Mucosa of descending colon (tissue), 3 donors: ENCODE measurements around the gene FBN2. TPM values are rescaled to one million over a fixed set of nuclear protein-coding genes. Genes with fewer than 3 reads are reported as not detected.
"Not testable (repeated sequence)": the region's sequence is repeated elsewhere in the genome, so short reads cannot be mapped to it uniquely, and the experiment has no call there.

ENCODE experiments used
- ATAC-seq: fragments of 200-7000 bp; cut with Tn5 transposase; one replicate; pipeline ENCODE4 v1.9.1; 2020; ENCODE audit warnings: mild to moderate bottlenecking, moderate library complexity
- DNase-seq, 3 donors: peaks; one replicate each; pipeline ENCODE4 v3.0.0-alpha.2; 2020
- H3K36me3 ChIP-seq: fragments of 200-600 bp; one replicate; pipeline ENCODE4 v1.8.0; 2021; ENCODE audit warnings: low read depth, mild to moderate bottlenecking
- H3K4me1 ChIP-seq: fragments of 200-600 bp; one replicate; pipeline ENCODE4 v1.8.0; 2021; ENCODE audit warnings: low read depth, mild to moderate bottlenecking
- H3K4me3 ChIP-seq: fragments of 200-600 bp; one replicate; pipeline ENCODE4 v1.8.0; 2021; ENCODE audit warnings: mild to moderate bottlenecking
- H3K9me3 ChIP-seq: fragments of 200-600 bp; one replicate; pipeline ENCODE4 v1.8.0; 2021; ENCODE audit warnings: mild to moderate bottlenecking
- intact Hi-C, 2 donors: fragments of 100-400 bp; cut with DNase I in 1 of 2; cut with micrococcal nuclease in 1 of 2; formaldehyde crosslinking; loops; one replicate each; pipeline versions ENCODE4 v1.11.0 to v1.11.1; 2022; cut with DNase I, micrococcal nuclease
- total RNA-seq, 3 donors: library from RNA; stranded (reverse); fragmentation: NEBNext Ultra II Directional in 2 of 3; extraction: Animal tissue kit (Norgen Biotek cat#: 25700) in 2 of 3; gene quantifications; one replicate each; pipeline versions ENCODE4 v1.2.1 to v1.2.4, GENCODE V29; 2021 to 2023
- TF ChIP-seq, protein P1 (sequence below): fragments of 200-600 bp; IDR thresholded peaks from one replicate; pipeline ENCODE4 v1.8.0; 2022; ENCODE audit warnings: antibody characterized with exemption, mild to moderate bottlenecking
- donor health status: DM: no; HTN: no; CAD: no; lungs with moderate emphysema.
- donor health status: DM: no; HTN: no; CAD: no.
- donor health status: DM: no; HTN: yes; CAD: no.

The FBN2 gene
- total RNA-seq, 3 donors from 2014 or later = 1.0 to 5.8 (median 1.6) TPM

DNA sequence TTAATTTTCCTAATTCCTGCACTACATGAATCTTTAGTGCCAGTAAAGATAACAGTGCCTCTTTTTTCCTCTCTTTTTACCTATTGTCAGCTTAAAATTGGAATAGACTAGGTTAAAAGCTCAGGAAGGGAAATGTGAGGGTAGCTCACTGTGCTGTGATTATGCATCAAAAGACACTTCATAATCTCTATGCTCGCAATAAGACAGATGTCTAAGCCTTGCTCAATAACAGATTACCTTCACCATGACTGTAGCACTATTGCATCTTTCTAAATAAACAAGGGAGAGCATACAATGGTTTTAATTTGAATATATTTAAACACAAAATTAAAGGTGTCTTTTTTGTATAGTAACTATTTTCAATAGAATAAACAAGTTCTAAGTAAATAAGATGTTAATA is 130.1 kb downstream of the FBN2 start:
- TF ChIP-seq, protein P1, sequence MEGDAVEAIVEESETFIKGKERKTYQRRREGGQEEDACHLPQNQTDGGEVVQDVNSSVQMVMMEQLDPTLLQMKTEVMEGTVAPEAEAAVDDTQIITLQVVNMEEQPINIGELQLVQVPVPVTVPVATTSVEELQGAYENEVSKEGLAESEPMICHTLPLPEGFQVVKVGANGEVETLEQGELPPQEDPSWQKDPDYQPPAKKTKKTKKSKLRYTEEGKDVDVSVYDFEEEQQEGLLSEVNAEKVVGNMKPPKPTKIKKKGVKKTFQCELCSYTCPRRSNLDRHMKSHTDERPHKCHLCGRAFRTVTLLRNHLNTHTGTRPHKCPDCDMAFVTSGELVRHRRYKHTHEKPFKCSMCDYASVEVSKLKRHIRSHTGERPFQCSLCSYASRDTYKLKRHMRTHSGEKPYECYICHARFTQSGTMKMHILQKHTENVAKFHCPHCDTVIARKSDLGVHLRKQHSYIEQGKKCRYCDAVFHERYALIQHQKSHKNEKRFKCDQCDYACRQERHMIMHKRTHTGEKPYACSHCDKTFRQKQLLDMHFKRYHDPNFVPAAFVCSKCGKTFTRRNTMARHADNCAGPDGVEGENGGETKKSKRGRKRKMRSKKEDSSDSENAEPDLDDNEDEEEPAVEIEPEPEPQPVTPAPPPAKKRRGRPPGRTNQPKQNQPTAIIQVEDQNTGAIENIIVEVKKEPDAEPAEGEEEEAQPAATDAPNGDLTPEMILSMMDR = no peak
- no peaks in the 10 kb centered on the region for H3K4me1 ChIP-seq
- no peaks in the 10 kb centered on the region for H3K36me3 ChIP-seq
- no peaks in the 10 kb centered on the region for H3K9me3 ChIP-seq
- no peak for DNase-seq
- intact Hi-C loops = no loop called here
- ATAC-seq = no peak
- no peak overlapping the region for H3K4me3 ChIP-seq

- Histone ChIP-seq H3K4me3 (no peak overlapping the region), H3K9me3 (no peaks in the 10 kb centered on the region), H3K4me1 (no peaks in the 10 kb centered on the region), H3K36me3 (no peaks in the 10 kb centered on the region)
- TF ChIP-seq, protein P1 = no peak
- DNase-seq (no peak), ATAC-seq (no peak)
- intact Hi-C loops = no loop called here
Measured at GRCh38 chr5:128406803-128407202, 131.2 kb downstream of the FBN2 start.

DNA sequence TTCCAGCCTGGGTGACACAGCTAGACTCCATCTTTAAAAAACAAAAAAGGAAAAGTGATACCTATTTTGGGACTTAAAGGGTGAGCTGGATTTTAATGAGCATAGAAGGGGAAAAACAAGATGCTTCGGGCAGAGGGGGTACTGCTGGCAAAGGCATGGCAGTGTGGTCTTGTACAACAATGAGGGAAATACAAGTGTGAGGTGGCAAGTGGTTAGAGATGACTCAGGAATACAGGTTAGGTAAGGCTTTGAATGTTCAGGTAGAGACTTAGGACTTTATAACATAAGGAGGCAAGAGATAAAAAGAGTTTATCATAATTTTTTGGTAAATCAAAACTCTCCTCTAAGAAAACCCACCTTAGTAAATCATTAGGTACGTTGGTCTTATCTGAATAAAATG is 132.9 kb downstream of the FBN2 start:
- intact Hi-C loops = no loop called here
- ATAC-seq (no peak), DNase-seq (no peak)
- no peak overlapping the region for H3K4me3 ChIP-seq
- H3K4me1 ChIP-seq = no peaks in the 10 kb centered on the region
- H3K36me3 ChIP-seq = no peaks in the 10 kb centered on the region
- TF ChIP-seq, protein P1 = no peak
- no peaks in the 10 kb centered on the region for H3K9me3 ChIP-seq

DNA sequence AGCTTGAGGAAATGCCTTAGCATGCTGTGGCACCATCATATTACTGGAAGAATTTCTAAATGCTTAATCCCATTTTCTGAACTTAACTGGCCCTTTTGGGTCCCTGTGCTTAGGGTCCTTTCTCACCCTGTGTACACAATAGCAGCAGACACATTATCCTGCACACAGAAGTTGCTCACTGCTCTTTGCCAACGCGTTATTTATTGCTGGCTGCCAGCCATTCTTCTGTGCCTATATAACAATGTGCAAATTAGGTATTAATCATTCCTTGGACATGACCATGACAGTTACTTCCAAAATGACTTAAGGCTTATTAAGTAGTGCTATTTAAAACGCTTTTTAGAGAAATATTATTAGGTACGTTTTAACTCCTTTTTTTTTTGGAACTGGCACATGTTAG is 134.7 kb downstream of the FBN2 start:
- TF ChIP-seq, protein P1 = no peak
- intact Hi-C loops = no loop called here
- H3K36me3 ChIP-seq = no peaks in the 10 kb centered on the region
- H3K4me1 ChIP-seq = no peaks in the 10 kb centered on the region
- H3K9me3 ChIP-seq = no peaks in the 10 kb centered on the region
- DNase-seq (no peak), ATAC-seq (no peak)
- no peak overlapping the region for H3K4me3 ChIP-seq

DNA sequence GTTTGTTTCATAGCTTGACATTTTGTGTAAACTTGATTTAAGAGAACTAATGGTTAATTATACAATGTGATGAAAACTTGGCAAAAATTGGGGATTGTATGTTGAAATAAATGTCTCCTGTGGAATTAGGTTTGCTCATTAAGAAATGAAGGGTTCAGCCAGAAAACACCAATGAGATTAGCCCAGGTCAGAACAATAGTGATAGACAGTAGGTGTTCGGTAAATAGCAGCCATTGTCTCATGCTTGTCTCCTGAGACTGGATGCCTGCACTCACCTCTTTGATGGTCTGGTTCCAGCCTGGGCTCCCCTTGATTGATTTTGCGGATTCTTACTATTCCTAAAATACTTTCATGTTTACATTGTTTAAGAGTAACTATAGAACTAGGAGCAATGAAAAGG is 135.5 kb downstream of the FBN2 start:
- Histone ChIP-seq H3K4me1 (no peaks in the 10 kb centered on the region), H3K9me3 (no peaks in the 10 kb centered on the region), H3K36me3 (no peaks in the 10 kb centered on the region), H3K4me3 (no peak overlapping the region)
- intact Hi-C loops = no loop called here
- DNase-seq (no peak), ATAC-seq (no peak)
- TF ChIP-seq, protein P1 = no peak

DNA sequence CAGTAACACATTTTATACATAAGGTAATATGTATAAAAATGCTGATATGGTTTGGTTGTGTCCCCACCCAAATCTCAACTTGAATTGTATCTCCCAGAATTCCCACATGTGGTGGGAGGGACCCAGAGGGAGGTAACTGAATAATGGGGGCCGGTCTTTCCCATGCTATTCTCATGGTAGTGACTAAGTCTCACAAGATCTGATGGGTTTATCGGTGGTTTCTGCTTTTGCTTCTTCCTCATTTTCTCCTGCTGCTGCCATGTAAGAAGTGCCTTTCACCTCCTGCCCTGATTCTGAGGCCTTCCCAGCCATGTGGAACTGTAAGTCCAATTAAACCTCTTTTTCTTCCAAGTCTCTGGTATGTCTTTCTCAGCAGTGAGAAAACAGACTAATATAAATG is 137.3 kb downstream of the FBN2 start:
- intact Hi-C loops, ATAC-seq, H3K36me3 ChIP-seq, H3K4me1 ChIP-seq, DNase-seq, H3K9me3 ChIP-seq, H3K4me3 ChIP-seq: not testable (repeated sequence)
